GM23338 (cell line): ENCODE measurements around the gene KLHL22. TPM values are rescaled to one million over a fixed set of nuclear protein-coding genes. Genes with fewer than 3 reads are reported as not detected.

ENCODE experiments used
- ATAC-seq: fragments of 200-7000 bp; cut with Tn5 transposase; 3 replicates; pipeline ENCODE4 v1.9.1; 2020
- DNase-seq: peaks from one replicate; pipeline ENCODE4 v3.0.0-alpha.2; 2015; ENCODE audit warnings: low spot score
- H2AFZ ChIP-seq: fragments of 200-600 bp; sonication (generic); 2 replicates; pipeline ENCODE4 v1.8.0; 2016; ENCODE audit warnings: antibody characterized with exemption, mild to moderate bottlenecking, moderate library complexity
- H3F3A ChIP-seq: fragments of 200-600 bp; sonication (generic); replicated peaks from 2 replicates; pipeline ENCODE4 v1.8.0; 2017; ENCODE audit warnings: antibody characterized with exemption, mixed run types, low read depth
- H3K27ac ChIP-seq: fragments of 200-600 bp; sonication (generic); 2 replicates; pipeline ENCODE4 v1.6.1; 2016; ENCODE audit warnings: low read depth
- H3K27me3 ChIP-seq: fragments of 200-600 bp; sonication (generic); 2 replicates; pipeline ENCODE4 v1.8.0; 2016; ENCODE audit warnings: mild to moderate bottlenecking, mixed run types, moderate library complexity; ENCODE audit not compliant: insufficient read depth
- H3K36me3 ChIP-seq: fragments of 200-600 bp; sonication (generic); 2 replicates; pipeline ENCODE4 v1.8.0; 2016; ENCODE audit warnings: mild to moderate bottlenecking; ENCODE audit not compliant: insufficient read depth
- H3K4me1 ChIP-seq: fragments of 200-600 bp; sonication (generic); 2 replicates; pipeline ENCODE4 v1.8.0; 2016; ENCODE audit warnings: mild to moderate bottlenecking, moderate library complexity; ENCODE audit not compliant: insufficient read depth
- H3K4me2 ChIP-seq: fragments of 200-600 bp; sonication (generic); 2 replicates; pipeline ENCODE4 v1.7.1; 2017; ENCODE audit warnings: mixed run types
- H3K4me3 ChIP-seq: fragments of 200-600 bp; sonication (generic); 2 replicates; pipeline ENCODE4 v1.6.1; 2016; ENCODE audit warnings: mixed run types
- H3K79me2 ChIP-seq: fragments of 200-600 bp; sonication (generic); replicated peaks from 2 replicates; pipeline ENCODE4 v1.8.0; 2017; ENCODE audit warnings: mild to moderate bottlenecking; ENCODE audit not compliant: insufficient read depth
- H3K9me2 ChIP-seq: fragments of 200-600 bp; sonication (generic); 2 replicates; pipeline ENCODE4 v1.8.0; 2017; ENCODE audit not compliant: insufficient read depth
- H4K20me1 ChIP-seq: fragments of 200-600 bp; sonication (generic); replicated peaks from 2 replicates; pipeline ENCODE4 v1.8.0; 2017; ENCODE audit warnings: mild to moderate bottlenecking; ENCODE audit not compliant: insufficient read depth
- H3K27ac Mint-ChIP-seq: 2 replicates; pipeline ENCODE4 v1.8.0; 2020; ENCODE audit warnings: inconsistent platforms, mild to moderate bottlenecking, moderate library complexity, mixed read lengths
- H3K27me3 Mint-ChIP-seq: 3 replicates; pipeline ENCODE4 v1.8.0; 2022; ENCODE audit warnings: low read depth, mild to moderate bottlenecking, moderate library complexity, mixed read lengths, inconsistent platforms; ENCODE audit not compliant: insufficient read depth, poor library complexity
- H3K36me3 Mint-ChIP-seq: 3 replicates; pipeline ENCODE4 v1.8.0; 2021; ENCODE audit warnings: low read depth, mild to moderate bottlenecking, inconsistent platforms, moderate library complexity, mixed read lengths
- H3K4me1 Mint-ChIP-seq: 3 replicates; pipeline ENCODE4 v1.8.0; 2020; ENCODE audit warnings: mild to moderate bottlenecking, inconsistent platforms, mixed read lengths
- H3K4me3 Mint-ChIP-seq: 3 replicates; pipeline ENCODE4 v1.8.0; 2021; ENCODE audit warnings: moderate library complexity, mild to moderate bottlenecking, inconsistent platforms, mixed read lengths
- H3K9me3 Mint-ChIP-seq: 3 replicates; pipeline ENCODE4 v1.8.0; 2020; ENCODE audit warnings: moderate library complexity, mild to moderate bottlenecking, inconsistent platforms, mixed read lengths
- CREB1 ChIP-seq: fragments of 250-450 bp; sonication (Bioruptor Pico); IDR thresholded peaks from 2 replicates; pipeline ENCODE4 v1.5.0; 2020; ENCODE audit warnings: low read depth, mild to moderate bottlenecking, moderate library complexity
- CTCF ChIP-seq, 2 experiments: fragments of 200-600 bp in 1 of 2; sonication (generic) in 1 of 2; conservative IDR thresholded peaks; 2 replicates each; pipeline versions ENCODE4 v1.5.1 to v1.6.1; 2016 to 2017; ENCODE audit warnings: antibody characterized with exemption in 2 of 2, low read depth in 2 of 2, mild to moderate bottlenecking in 2 of 2, moderate library complexity in 1 of 2
- ETS1 ChIP-seq: IDR thresholded peaks from 2 replicates; pipeline ENCODE4 v1.6.1; 2016; ENCODE audit warnings: antibody characterized with exemption
- EZH2 ChIP-seq: fragments of 200-600 bp; sonication (generic); IDR thresholded peaks from one replicate; pipeline ENCODE4 v1.8.0; 2017; ENCODE audit warnings: antibody characterized with exemption, mild to moderate bottlenecking, low read depth; ENCODE audit not compliant: unreplicated experiment
- EZH2phosphoT487 ChIP-seq: fragments of 200-600 bp; sonication (generic); IDR thresholded peaks from one replicate; pipeline ENCODE4 v1.8.1; 2018; ENCODE audit warnings: antibody characterized with exemption; ENCODE audit not compliant: unreplicated experiment
- JUNB ChIP-seq: IDR thresholded peaks from one replicate; pipeline ENCODE4 v1.6.1; 2016; ENCODE audit warnings: antibody characterized with exemption; ENCODE audit not compliant: unreplicated experiment
- NANOG ChIP-seq: IDR thresholded peaks from 2 replicates; pipeline ENCODE4 v1.6.1; 2016; ENCODE audit warnings: antibody characterized with exemption, borderline replicate concordance
- POLR2AphosphoS5 ChIP-seq: IDR thresholded peaks from 2 replicates; pipeline ENCODE4 v1.6.1; 2016; ENCODE audit warnings: antibody characterized with exemption, low read depth
- REST ChIP-seq: IDR thresholded peaks from one replicate; pipeline ENCODE4 v1.6.1; 2018; ENCODE audit warnings: antibody characterized with exemption; ENCODE audit not compliant: unreplicated experiment
- STAT1 ChIP-seq: IDR thresholded peaks from one replicate; pipeline ENCODE4 v1.6.1; 2016; ENCODE audit warnings: antibody characterized with exemption; ENCODE audit not compliant: unreplicated experiment
- ZNF114 ChIP-seq: fragments of 250-450 bp; sonication (Bioruptor Pico); IDR thresholded peaks from 2 replicates; pipeline ENCODE4 v1.5.0; 2020; ENCODE audit warnings: mild to moderate bottlenecking, moderate library complexity
- ZNF331 ChIP-seq: fragments of 250-450 bp; sonication (Bioruptor Pico); IDR thresholded peaks from 2 replicates; pipeline ENCODE4 v1.5.0; 2020; ENCODE audit warnings: low read depth, mild to moderate bottlenecking, moderate library complexity
- ZNF462 ChIP-seq: fragments of 250-450 bp; sonication (Bioruptor Pico); IDR thresholded peaks from 2 replicates; pipeline ENCODE4 v1.5.0; 2020; ENCODE audit warnings: mild to moderate bottlenecking, moderate library complexity
- polyA plus RNA-seq: library from polyadenylated mRNA; unstranded; fragments of >200 nt; fragmentation: Nextera tagmentation; extraction: Ambion mirVana; gene quantifications from 2 replicates; pipeline ENCODE4 v1.2.1, GENCODE V29; 2016
- total RNA-seq: library from RNA; depleted of rRNA; stranded (reverse); fragments of >200 nt; shearing (Covaris generic); gene quantifications from 2 replicates; pipeline ENCODE4 v1.2.3, GENCODE V29; 2014

Gene KLHL22
- total and polyA plus RNA-seq, 2 experiments from 2014 or later: 2.4 to 16.0 TPM

GRCh38 chr22:20441631-20442484, 53.7 kb downstream of the KLHL22 start:
- DNase-seq (no peak), ATAC-seq (no peak)
- Histone ChIP-seq H3K27me3 (peaks cover 27% of the 10 kb centered on the region), H3K27ac (no peak overlapping the region), H3K36me3 (no peaks in the 10 kb centered on the region), H4K20me1 (no peaks in the 10 kb centered on the region; the same call in 1 of the 2 replicates), H3K4me2 (no peak overlapping the region), H2AFZ (no peak overlapping the region), H3K4me1 (peaks cover 7% of the 10 kb centered on the region; the same call in 1 of the 2 replicates), H3F3A (0 out of 2 replicates have a peak, but pooled peaks cover 3% of the 10 kb centered on the region), H3K4me3 (no peak overlapping the region), H3K79me2 (no peaks in the 10 kb centered on the region), H3K9me2 (no peaks in the 10 kb centered on the region)
- peaks cover 19% of the 10 kb centered on the region for H3K27me3 Mint-ChIP-seq
- H3K4me1 Mint-ChIP-seq: peaks cover 8% of the 10 kb centered on the region; the same call in 2 of the 3 replicates
- TF ChIP-seq CREB1 (CRISPR knock-in tag): no peak
- no peak for TF ChIP-seq REST
- TF ChIP-seq NANOG: no peak
- no peak for TF ChIP-seq STAT1
- no peak for TF ChIP-seq EZH2phosphoT487
- TF ChIP-seq ZNF331: no peak
- no peak for TF ChIP-seq EZH2
- TF ChIP-seq ZNF462 (CRISPR knock-in tag): no peak
- TF ChIP-seq POLR2AphosphoS5: no peak
- TF ChIP-seq JUNB: no peak
- TF ChIP-seq ETS1: no peak
- TF ChIP-seq CTCF (conservative IDR thresholded peaks at IDR 0.05; ENCODE audit: low read depth in 2 of 2): no peak
- no peak for TF ChIP-seq ZNF114 (CRISPR knock-in tag)
- no peaks in the 10 kb centered on the region for H3K36me3 Mint-ChIP-seq
- no peaks in the 10 kb centered on the region for H3K9me3 Mint-ChIP-seq
- H3K27ac Mint-ChIP-seq: no peak overlapping the region
- H3K4me3 Mint-ChIP-seq: no peak overlapping the region
